MM.1S (cell line): Measurements from ENCODE around the gene TMPRSS5.

Experiments
- CTCF ChIP-seq: fragments of 300-600 bp; sonication (generic); IDR thresholded peaks from 2 replicates; pipeline ENCODE4 v1.5.1; 2016; ENCODE audit warnings: antibody characterized with exemption, low read length, mixed read lengths
- EZH2phosphoT487 ChIP-seq: fragments of 300-600 bp; sonication (generic); IDR thresholded peaks from 2 replicates; pipeline ENCODE4 v1.6.1; 2018; ENCODE audit warnings: antibody characterized with exemption, low read length

GRCh38 chr11:113649311-113649710 lies 56.8 kb downstream of the TMPRSS5 start:
- no peak for TF ChIP-seq CTCF
- TF ChIP-seq EZH2phosphoT487: no peak
